Epithelial cell of prostate (primary cell): ENCODE results near the gene DDX49.
"Not testable (repeated sequence)": the region's sequence is repeated elsewhere in the genome, so short reads cannot be mapped to it uniquely, and the experiment has no call there.

Source experiments
- DNase-seq: peaks from one replicate; pipeline ENCODE4 v3.0.0-alpha.2; 2011; ENCODE audit warnings: low read depth, low spot score
- H3K27ac ChIP-seq: fragments of 450-650 bp; 2 replicates; pipeline ENCODE4 v1.5.1; 2017; ENCODE audit warnings: mild to moderate bottlenecking

Gene DDX49

DNA sequence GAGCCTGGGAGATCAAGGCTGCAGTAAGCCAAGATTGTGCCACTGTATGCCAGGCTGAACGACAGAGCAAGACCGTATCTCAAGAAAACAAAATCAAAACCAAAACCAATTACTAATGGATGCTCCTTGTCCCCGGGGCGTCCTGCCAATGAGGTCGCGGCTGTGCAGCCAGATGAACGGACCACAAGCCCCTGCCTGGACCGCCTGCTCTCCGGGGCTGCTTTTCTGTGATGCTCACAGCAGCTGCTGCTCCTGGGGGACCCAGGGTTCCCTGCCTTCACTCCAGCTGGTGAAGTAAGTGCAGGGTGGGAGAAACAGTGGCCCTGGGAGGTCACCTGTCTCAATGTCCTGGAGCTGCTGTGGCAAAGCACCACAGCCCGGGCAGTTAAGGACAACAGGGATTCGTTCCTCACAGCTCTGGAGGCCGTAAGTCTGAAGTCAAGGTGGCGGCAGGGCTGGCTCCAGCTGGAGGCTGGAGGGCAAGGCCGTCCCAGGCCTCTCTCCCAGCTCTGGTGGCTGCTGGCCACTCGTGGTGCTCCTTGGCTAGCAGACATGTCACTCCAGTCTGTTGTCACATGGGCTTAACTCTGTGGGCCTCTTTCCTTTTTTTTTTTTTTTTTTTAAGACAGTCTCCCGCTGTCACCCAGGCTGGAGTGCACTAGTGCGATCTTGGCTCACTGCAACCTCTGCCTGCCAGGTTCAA is 10.4 kb upstream of the DDX49 start:
- no peak overlapping the region for H3K27ac ChIP-seq
- DNase-seq, result no peak

- no peak for DNase-seq
These were observed 9.5 kb upstream of the DDX49 start for GRCh38 chr19:18910010-18910409.

DNA sequence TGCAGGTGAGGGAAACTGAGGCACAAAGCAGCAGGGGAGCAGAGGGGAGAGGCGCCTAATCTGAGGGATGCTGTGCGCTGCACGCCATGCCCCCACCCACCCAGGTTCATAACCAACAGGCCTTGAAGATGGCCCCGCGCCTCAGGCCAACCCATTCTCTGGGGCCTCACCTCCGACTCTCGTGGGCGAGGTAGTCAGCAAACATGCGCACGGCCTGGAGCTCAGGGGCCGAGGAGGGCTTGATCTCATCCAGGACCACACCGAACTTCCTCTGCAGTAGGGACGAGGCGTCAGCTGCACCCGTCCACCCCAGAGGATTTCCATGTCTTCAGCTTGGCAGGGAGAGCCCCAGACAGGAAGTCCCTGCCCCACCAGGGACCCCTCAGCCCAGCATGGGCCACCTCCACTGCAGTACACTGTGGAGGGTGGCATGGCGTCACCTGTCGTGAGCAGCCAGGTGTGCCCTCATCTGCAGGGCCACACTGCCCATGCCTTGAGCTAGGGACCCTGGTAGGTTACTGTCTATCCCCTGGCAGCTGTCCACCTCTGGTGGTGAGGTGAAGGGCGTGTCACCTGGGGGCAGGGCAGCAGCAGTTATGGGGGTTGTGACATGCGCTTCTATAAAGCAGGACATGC is 8.6 kb upstream of the DDX49 start:
- no peak for DNase-seq
- no peak overlapping the region for H3K27ac ChIP-seq

More at GRCh38 chr19:18910010-18910409, 9.5 kb upstream of the DDX49 start:
- H3K27ac ChIP-seq, result no peak overlapping the region

DNA sequence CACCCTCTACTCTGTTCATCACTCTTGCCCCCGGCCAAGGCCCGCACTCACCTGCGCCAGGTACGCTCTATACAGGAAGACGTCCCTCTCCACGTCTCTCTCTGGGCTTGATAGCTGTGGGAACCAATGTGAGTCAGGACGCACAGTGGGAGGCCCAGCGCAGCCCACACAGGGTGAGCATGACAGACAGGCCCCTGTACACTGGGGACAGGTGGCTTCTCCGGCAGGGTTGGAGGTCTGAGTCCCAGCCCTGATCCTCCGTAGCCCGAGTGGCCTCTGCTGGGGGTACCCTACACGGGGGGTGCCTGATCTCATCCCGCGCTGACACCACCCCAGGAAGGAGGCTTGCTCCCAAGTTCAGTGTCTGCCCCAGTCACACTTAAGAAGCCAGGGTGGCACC is 6.6 kb upstream of the DDX49 start:
- DNase-seq, result no peak
- H3K27ac ChIP-seq, result no peak overlapping the region

- H3K27ac ChIP-seq, result no peak overlapping the region
- no peak for DNase-seq
These were observed 6.0 kb upstream of the DDX49 start for GRCh38 chr19:18913466-18913865.

DNA sequence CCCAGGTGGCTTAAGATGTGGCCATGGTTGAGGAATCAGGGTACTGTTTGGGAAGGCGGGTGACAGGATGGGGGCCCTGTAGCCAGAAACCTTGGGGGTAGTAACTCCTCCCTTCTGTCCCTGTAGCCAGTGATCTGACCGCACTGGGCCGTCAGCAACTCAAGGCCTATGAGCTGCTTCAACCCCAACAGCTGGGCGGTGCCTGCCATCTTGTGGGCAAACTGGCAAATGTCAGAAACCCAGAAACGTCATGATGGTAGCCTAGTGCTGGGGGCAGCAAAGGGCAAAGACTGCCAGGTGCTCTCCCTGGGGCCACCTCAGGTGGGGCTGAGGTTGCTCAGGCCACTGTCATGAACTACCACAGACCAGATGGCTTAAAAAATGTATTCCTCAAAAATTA is 3.9 kb upstream of the DDX49 start:
- DNase-seq, result peak; percentile 10
- no peak overlapping the region for H3K27ac ChIP-seq

- DNase-seq, H3K27ac ChIP-seq: not testable (repeated sequence)
These were observed 1.9 kb upstream of the DDX49 start for GRCh38 chr19:18917593-18917992.

- no peak for DNase-seq
- peak overlapping the region; percentile 85 for H3K27ac ChIP-seq
These were observed 342 bp downstream of the DDX49 start for GRCh38 chr19:18919900-18920214.

DNA sequence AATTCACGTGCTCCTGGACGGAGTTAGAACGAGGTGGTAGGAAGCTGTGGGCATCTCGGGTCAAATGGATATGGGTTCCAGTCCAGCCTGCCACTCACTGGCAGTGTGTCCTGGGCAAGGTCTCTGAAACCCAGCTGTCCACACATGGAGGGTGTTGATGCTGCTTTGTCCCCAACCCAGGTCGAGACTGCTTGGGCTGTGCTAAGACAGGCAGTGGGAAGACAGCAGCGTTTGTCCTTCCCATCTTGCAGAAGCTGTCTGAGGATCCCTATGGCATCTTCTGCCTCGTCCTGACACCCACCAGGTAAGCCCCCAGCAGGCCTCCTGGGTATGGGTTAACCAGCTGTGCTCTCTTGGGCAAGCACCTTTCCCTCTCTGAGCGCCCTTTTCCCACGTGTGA is 885 bp downstream of the DDX49 start:
- DNase-seq, result no peak
- H3K27ac ChIP-seq, result peak overlapping the region; percentile 85

DNA sequence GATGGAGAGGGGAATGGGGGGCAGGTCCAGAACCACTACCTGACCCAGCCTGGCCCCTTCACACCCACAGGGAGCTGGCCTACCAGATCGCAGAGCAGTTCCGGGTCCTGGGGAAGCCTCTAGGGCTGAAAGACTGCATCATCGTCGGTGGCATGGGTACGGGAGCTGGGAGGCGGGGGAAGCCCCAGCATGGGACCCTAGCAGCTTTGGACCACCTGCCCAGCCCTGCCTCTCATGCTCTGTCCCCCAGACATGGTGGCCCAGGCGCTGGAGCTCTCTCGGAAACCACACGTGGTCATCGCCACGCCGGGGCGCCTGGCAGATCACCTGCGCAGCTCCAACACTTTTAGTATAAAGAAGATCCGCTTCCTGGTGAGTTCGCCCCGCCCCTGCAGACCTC is 2.1 kb downstream of the DDX49 start:
- DNase-seq, result no peak
- no peak overlapping the region for H3K27ac ChIP-seq

DNA sequence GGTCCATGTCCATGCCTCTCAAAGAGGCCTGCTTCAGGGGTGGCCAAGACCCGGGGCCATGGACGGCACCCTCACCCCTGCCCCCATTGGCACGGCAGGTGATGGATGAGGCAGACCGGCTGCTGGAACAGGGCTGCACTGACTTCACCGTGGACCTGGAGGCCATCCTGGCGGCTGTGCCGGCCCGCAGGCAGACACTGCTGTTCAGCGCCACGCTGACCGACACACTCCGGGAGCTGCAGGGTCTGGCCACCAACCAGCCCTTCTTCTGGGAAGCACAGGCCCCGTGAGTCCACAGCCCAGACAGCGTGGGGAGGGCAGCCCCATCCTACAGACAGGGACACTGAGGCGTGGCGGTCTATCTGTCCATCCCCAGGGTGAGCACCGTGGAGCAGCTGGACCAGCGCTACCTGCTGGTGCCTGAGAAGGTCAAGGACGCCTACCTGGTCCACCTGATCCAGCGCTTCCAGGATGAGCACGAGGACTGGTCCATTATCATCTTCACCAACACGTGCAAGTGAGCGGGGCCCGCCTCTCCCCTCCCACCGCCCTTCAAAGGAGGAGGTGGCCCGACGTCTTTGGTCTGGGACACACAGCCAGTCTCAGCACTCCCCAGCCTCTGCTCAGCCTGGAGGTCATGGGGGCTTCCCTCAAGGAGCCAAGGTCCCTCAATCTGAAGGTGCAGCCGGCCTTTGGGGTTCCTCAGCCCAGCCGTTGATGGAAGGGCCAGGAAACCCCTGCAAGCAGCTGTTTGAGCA is 2.9 kb downstream of the DDX49 start:
- no peak for DNase-seq
- no peak overlapping the region for H3K27ac ChIP-seq

DNA sequence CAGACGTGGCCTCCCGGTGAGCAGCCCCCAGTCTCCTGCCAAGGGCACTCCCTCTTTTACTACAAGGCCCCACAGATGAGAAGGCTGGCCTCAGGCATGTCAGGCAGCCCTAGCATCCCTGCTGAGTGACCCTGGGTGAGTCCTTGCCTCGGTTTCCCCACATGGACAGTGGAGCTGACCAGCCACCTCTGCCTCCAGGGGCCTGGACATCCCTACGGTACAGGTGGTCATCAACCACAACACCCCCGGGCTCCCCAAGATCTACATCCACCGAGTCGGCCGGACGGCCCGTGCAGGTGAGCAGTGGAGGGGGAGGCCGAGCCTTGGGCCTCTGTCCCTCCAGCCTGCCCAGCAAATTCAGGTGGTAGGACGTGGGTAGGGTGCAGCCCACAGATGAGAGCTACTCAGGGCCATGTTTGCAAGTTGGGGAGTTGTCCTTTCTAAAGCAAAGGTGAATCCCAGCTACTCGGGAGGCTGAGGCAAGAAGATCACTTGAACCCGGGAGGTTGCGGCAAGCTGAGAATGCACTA is 5.2 kb downstream of the DDX49 start:
- DNase-seq, result no peak
- H3K27ac ChIP-seq, result no peak overlapping the region

GRCh38 chr19:18928018-18928805 is 8.7 kb downstream of the DDX49 start:
- no peak overlapping the region for H3K27ac ChIP-seq
- DNase-seq, result no peak

DNA sequence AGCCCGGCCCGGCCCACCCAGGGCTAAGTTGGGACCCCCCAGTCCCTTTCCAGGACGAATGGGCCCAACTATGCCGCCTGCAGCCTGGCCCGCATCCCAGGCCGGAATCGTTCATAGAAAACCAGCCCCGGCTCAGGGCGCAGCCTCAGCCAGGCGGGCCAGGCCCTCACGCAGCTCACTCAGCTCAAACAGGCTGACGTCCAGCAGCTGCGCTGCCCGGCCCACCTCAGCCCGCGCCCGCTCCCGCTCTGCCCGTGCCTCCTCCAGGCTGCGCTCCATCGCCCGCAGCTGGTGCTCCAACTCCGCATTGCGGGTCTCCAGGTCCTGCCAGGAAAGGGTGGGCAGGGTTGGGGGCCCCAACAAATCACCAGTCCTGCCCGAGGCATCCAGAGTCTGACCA is 9.8 kb downstream of the DDX49 start:
- DNase-seq, result no peak
- no peak overlapping the region for H3K27ac ChIP-seq

GRCh38 chr19:18931316-18932162 is 12.0 kb downstream of the DDX49 start:
- no peak overlapping the region for H3K27ac ChIP-seq
- no peak for DNase-seq

- H3K27ac ChIP-seq, result no peak overlapping the region
- no peak for DNase-seq
These were observed 12.8 kb downstream of the DDX49 start for GRCh38 chr19:18932216-18932841.

DNA sequence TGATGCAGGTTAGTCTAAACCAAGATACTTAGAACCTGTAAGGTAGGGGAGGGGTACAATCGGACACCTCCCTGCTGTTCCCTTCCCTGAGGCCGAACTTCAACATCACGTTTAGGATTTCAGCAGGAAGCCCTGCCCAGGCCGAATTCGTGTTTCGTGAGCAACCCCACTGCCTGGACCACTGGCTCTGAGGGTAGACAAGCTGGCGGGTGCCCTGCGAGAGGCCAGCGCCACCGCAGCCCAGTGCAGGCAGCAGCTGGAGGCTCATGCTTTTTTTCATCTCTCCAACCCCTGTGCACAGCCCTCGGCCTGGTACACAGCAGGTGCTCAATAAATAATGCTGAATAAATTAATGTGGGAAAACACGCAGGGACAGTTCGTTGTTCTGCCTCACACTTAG is 13.8 kb downstream of the DDX49 start:
- H3K27ac ChIP-seq, result no peak overlapping the region
- DNase-seq, result no peak

DNA sequence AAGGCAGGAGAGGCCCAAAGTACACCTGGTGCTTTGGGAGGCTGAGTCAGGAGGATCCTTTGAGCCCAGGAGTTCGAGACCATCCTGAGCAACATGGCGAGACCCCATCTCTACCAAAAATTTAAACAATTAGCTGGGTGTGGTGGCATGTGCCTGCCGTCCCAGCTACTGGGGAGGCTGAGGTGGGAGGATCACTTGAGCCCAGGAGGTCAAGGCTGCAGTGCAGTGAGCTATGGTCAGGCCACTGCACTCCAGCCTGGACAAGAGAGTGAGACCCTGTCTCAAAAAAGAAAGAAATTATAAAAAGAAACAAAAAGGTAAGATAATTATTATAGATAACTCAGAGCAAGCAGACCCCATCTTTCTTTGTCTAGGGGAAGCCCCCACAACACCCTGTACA is 19.6 kb downstream of the DDX49 start:
- DNase-seq, result no peak
- peak overlapping the region; percentile 83 for H3K27ac ChIP-seq
